HG02623 (cell line): Measurements from ENCODE around the gene HOXC4.
"Not testable (repeated sequence)": the region's sequence is repeated elsewhere in the genome, so short reads cannot be mapped to it uniquely, and the experiment has no call there.

Source experiments
- ATAC-seq: cut with Tn5 transposase; IDR thresholded peaks from one replicate; pipeline ENCODE4 v1.9.1; 2021; ENCODE audit warnings: moderate library complexity; ENCODE audit not compliant: unreplicated experiment

The HOXC4 gene

GRCh38 chr12:54039417-54040147 lies 14.1 kb upstream of the HOXC4 start:
- no peak for ATAC-seq

DNA sequence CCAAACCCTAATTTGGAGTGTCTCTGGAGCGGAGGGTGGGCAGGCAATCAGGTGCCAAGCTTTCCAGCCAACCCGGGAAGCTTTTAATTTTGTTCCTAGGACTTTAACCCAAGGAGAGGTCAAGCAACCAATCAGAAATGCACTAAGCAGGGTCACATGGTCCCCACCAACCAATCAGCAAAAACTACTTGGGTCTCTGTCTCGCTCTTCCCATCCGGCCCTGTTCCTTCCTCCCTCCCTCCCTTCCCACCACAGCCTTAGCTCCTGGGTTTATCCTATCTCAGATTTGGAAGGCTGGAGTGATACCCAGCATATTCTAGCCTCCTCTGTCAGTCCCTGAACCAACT lies 13.5 kb upstream of the HOXC4 start:
- ATAC-seq: no peak

- ATAC-seq: no peak
These were observed 13.0 kb upstream of the HOXC4 start for GRCh38 chr12:54040648-54041047.

DNA sequence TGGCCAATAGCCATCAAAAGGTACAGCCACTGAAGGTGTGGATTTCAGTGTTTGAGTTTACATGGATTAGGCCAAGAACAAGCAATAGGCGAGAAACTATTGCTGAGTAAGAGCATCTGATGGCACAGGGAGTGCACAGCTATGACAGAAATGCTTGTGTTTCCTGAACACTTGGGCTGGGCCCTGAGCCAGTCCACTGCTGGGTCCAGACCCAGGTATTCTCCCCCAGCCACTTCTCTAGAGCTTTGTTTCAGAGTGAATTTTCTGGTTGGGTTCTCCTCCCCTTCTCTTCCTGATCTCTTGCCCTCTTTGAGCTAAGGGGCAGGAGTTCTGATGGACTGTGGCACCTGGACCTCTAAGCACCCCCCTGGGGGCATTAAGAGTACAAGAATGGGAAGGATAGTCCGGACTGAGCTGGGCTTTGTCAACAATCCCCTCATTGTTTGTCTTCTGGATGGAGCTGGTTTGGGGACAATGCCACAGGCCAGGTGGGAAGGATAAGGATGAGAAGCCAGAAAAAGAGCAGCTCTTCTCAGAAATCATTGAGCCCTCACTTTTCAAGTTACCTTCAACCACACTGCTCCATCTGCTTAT lies 12.4 kb upstream of the HOXC4 start:
- ATAC-seq: no peak

GRCh38 chr12:54042033-54042432 lies 11.6 kb upstream of the HOXC4 start:
- not testable (repeated sequence) for ATAC-seq

GRCh38 chr12:54042970-54043853 lies 10.4 kb upstream of the HOXC4 start:
- no peak for ATAC-seq

GRCh38 chr12:54044425-54045103 lies 9.1 kb upstream of the HOXC4 start:
- no peak for ATAC-seq

GRCh38 chr12:54045401-54045800 lies 8.2 kb upstream of the HOXC4 start:
- no peak for ATAC-seq

DNA sequence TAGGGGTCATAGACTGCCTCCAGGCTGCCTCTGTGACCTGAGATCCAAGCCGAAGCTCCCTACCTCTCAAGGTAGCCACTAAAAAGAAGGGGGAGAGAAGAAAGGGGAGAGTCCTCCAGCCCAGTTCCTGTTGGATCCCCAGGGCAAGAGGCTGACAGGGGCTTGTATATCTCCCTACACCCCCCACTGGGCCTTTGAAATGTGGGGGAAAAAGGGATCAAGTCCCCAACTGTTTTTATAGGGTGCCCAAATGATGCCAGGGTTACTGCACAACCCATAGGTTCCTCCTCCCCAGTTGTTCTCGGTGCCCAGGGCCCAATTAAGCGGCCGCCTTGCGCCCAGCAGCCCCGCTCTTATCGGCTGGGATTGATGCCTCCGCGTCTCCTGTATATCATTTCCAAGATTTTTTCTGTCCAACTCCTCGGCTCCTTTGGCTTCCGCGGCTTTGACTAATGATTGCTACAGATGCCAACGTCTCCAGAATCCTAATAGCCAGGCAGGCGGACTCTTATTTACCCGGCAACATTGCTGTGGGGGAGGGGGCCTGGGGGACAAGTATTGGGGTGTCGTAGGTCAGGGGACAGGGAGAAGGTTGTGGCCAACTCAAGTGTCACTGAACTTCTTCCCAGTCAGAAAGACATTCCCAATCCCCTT lies 7.6 kb upstream of the HOXC4 start:
- no peak for ATAC-seq

GRCh38 chr12:54046809-54047159 lies 6.9 kb upstream of the HOXC4 start:
- ATAC-seq: no peak

DNA sequence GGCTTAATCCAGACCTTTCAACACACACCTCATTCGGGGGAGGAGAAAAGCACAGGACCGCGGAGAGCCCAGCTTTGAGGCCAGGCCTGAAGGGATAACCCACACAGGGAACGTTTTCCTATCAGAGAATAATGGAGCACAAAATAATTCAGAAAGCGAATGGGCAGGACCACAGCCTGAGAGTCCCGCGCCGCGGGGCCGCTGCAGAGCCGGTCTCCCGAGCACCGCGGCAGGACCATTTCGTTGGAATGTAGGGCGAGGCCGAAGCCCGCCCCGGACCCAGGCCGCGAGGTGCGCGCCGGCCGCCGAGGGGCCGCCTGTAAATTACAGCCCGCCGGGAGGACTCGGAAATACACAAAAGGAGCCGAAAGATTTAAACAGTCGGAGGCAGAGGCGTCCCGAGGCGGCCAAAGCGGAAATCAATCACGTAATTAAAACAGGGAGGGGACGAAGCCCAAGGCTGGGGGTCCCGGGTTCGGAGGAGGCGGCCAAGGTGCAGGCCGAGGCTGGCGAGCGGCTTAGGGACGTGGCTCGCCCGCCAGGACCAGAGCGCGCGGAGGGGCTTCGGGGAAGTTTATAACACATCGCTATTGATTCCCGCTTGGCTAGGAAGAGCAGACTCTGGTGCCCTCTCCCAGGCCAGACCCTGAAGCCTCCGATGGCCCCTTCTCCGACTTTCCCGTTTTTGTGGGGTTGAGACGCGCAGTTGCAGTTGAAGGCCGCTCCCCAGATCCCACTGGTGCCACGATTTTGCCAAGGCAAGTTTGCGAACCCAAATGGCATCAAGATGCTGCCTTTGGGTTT lies 6.3 kb upstream of the HOXC4 start:
- ATAC-seq: no peak

DNA sequence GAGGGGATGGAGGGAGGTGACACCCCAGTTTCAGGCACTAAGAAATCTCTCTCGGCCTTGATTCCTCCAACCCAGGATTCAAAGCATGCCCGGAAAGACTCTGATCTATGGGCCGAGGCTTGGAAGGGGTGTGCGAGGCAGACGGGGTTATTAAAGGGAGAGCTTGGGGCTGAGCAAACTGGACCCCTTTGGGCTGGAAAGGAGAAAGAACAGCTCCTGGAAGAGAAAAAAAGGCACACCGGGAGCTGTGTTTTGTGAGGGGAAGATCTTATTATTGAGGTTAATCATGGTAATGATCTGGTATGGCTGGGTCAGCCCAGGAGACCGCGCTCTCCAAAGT lies 5.7 kb upstream of the HOXC4 start:
- no peak for ATAC-seq

- ATAC-seq: no peak
These were observed 5.1 kb upstream of the HOXC4 start for GRCh38 chr12:54048406-54049093.

- ATAC-seq: no peak
These were observed 4.5 kb upstream of the HOXC4 start for GRCh38 chr12:54049108-54049507.

GRCh38 chr12:54050482-54050810 lies 3.2 kb upstream of the HOXC4 start:
- no peak for ATAC-seq

DNA sequence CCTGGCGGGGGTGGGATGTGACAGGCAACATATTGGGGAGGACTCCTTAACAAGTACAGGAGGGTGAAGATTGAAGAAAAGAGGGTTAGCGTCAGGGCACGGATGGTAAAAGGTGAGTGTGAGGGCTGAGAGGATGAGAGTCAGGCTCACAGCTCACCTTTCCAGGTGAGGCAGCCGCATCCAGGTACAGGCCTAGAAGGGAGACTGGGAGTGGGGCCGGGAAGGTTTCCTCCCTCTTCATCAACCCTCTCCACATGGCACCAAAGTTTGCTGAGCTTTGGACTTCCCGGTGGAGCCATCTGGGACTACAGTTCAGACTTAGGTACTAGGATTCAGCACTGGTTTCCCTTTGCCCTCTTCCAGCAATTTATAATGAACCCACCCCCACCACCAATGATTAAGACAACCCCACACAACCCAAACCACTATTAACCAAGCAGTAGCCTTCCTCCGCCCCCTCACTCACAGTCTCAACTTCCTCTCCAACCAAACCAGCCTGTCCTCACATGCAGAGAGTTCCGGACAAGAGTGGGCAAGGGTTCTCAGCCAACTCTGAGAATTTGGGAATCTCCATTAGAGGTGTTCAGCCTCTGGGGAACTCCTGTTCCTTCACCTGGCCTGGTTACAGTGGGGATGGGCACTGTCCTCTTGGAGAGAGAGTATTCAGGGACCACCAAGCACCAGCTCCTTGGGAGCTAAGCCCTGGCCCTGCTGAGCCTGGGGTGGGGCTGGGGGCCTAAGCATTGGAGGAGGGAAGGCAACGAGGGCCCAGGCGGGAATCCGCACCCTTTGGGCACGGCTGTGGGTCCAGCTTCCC lies 2.4 kb upstream of the HOXC4 start:
- no peak for ATAC-seq

DNA sequence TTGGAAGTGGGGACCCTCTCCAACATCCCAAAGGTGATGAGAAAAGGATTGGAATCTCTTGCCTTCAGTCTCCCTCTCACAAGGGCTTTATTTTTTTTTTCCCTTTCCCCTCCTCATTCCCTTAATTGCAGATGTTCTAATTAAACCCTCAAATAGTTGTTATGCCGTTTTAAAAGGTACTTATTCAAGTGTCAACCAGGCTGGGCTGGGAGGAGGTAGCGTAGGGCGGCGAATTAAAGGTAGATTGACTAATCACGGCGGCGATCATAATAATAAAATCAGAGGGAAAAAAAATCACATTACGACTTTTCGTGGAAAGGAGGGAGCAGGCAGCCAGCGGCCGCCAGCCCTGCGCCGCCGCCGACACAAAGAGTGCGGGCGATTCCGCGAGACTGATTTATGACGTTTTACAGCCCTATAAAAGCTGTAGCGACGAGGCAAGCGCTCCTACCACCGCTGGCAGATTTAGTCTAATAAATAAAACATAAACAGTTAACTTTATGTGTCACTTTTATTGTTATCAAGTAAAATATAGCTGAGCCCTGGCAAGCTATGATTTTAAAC lies 1.7 kb upstream of the HOXC4 start:
- ATAC-seq: no peak

GRCh38 chr12:54052438-54053002 lies 1.1 kb upstream of the HOXC4 start:
- no peak for ATAC-seq
